ENCODE results near the gene TMEM150A.
"Not testable (repeated sequence)": the region's sequence is repeated elsewhere in the genome, so short reads cannot be mapped to it uniquely, and the experiment has no call there.

TMEM150A gene

GRCh38 chr2:85611705-85612587 lies 9.4 kb upstream of the TMEM150A start, which contains the start of gene C2orf68:
Gene C2orf68, minus strand, starts transcription at chr2:85612066. Its CDS starts 82 bp downstream, at chr2:85611984.
- DNase-seq: peak; percentile 84

GRCh38 chr2:85611217-85611704 lies 8.8 kb upstream of the TMEM150A start:
- no peak for DNase-seq

- DNase-seq: no peak
Observed at GRCh38 chr2:85607268-85608215, 5.0 kb upstream of the TMEM150A start.

GRCh38 chr2:85606116-85606455 lies 3.6 kb upstream of the TMEM150A start:
- DNase-seq: no peak

GRCh38 chr2:85605406-85606115 lies 3.1 kb upstream of the TMEM150A start:
- DNase-seq: no peak

- no peak for DNase-seq
Observed at GRCh38 chr2:85604568-85605339, 2.3 kb upstream of the TMEM150A start.

GRCh38 chr2:85604133-85604444 lies 1.6 kb upstream of the TMEM150A start:
- not testable (repeated sequence) for DNase-seq

GRCh38 chr2:85601771-85602475 lies 575 bp downstream of the TMEM150A start:
- DNase-seq: peak; percentile 58

GRCh38 chr2:85600951-85601770 lies 1.3 kb downstream of the TMEM150A start:
- no peak for DNase-seq

GRCh38 chr2:85600235-85600575 lies 2.3 kb downstream of the TMEM150A start:
- DNase-seq: no peak

GRCh38 chr2:85599468-85600234 lies 2.8 kb downstream of the TMEM150A start:
- no peak for DNase-seq

- no peak for DNase-seq
Observed at GRCh38 chr2:85598594-85599340, 3.7 kb downstream of the TMEM150A start.

GRCh38 chr2:85597241-85597640 lies 5.3 kb downstream of the TMEM150A start:
- DNase-seq: no peak

- no peak for DNase-seq
Observed at GRCh38 chr2:85596486-85597143, 5.9 kb downstream of the TMEM150A start.

- no peak for DNase-seq
Observed at GRCh38 chr2:85596026-85596333, 6.5 kb downstream of the TMEM150A start.

GRCh38 chr2:85595301-85596025 lies 7.0 kb downstream of the TMEM150A start, which contains the start of gene RNF181:
Gene RNF181, plus strand, starts transcription at chr2:85595745. Its CDS starts 19 bp downstream, at chr2:85595764.
- DNase-seq: peak; percentile 84

- DNase-seq: no peak
Observed at GRCh38 chr2:85594715-85595300, 7.7 kb downstream of the TMEM150A start.

Measured in activated CD4-positive, CD25-positive, alpha-beta regulatory T cell treated with anti-CD3 and anti-CD28 coated beads, Interleukin-2, amount 50 U/mL, for 72 hours (primary cell).